HEK293 (cell line): Measurements from ENCODE around the gene STBD1.

ENCODE experiments used
- CTCF ChIA-PET: fragments of 350-600 bp; formaldehyde crosslinking; extraction: SDS; loops from one replicate; lab custom pipeline; 2021; ENCODE audit warnings: antibody characterized with exemption; lab: Yijun Ruan, JAX
- POLR2A ChIA-PET: fragments of 300-600 bp; formaldehyde crosslinking; extraction: SDS; loops from one replicate; lab custom pipeline; 2020; ENCODE audit warnings: antibody characterized with exemption, inconsistent platforms; lab: Yijun Ruan, JAX
- H3K27ac ChIP-seq: fragments of 200-500 bp; sonication (Bioruptor generic); 2 replicates; pipeline ENCODE4 v1.5.1; 2014; ENCODE audit warnings: low read depth, low read length, control low read depth, inconsistent platforms; ENCODE audit errors: extremely low read depth
- H3K36me3 ChIP-seq, 2 experiments: fragments of 200-500 bp in 1 of 2; sonication (Bioruptor generic) in 1 of 2; 1 replicate in 1 of 2; 2 replicates in 1 of 2; pipeline ENCODE4 v1.5.1; 2014 to 2017; ENCODE audit warnings: inconsistent platforms in 2 of 2, low read length in 2 of 2; ENCODE audit not compliant: control insufficient read depth in 2 of 2, insufficient read depth in 1 of 2
- H3K4me1 ChIP-seq: fragments of 200-500 bp; sonication (Bioruptor generic); 2 replicates; pipeline ENCODE4 v1.5.1; 2014; ENCODE audit warnings: mild to moderate bottlenecking, low read length, inconsistent platforms; ENCODE audit not compliant: control insufficient read depth, insufficient read depth
- H3K4me3 ChIP-seq: 2 replicates; pipeline ENCODE4 v1.5.1; 2011; ENCODE audit warnings: low read depth, mild to moderate bottlenecking, control low read depth, low read length, moderate library complexity
- H3K9me3 ChIP-seq: fragments of 200-500 bp; sonication (Bioruptor generic); 2 replicates; pipeline ENCODE4 v1.5.1; 2014; ENCODE audit warnings: low read depth, low read length, inconsistent platforms; ENCODE audit not compliant: control insufficient read depth, insufficient read depth
- GFI1B ChIP-seq: fragments of 450-650 bp; formaldehyde crosslinking; IDR thresholded peaks from 2 replicates; pipeline ENCODE4 v1.5.1; 2016; ENCODE audit warnings: missing biosample characterization, missing genetic modification characterization
- RBAK ChIP-seq: fragments of 450-650 bp; formaldehyde crosslinking; IDR thresholded peaks from 2 replicates; pipeline ENCODE4 v1.5.1; 2016; ENCODE audit warnings: missing biosample characterization, missing genetic modification characterization
- SCRT2 ChIP-seq: fragments of 450-650 bp; formaldehyde crosslinking; IDR thresholded peaks from 2 replicates; pipeline ENCODE4 v1.5.1; 2016; ENCODE audit warnings: missing biosample characterization, missing genetic modification characterization
- SP2 ChIP-seq: fragments of 450-650 bp; formaldehyde crosslinking; IDR thresholded peaks from 2 replicates; pipeline ENCODE4 v1.5.1; 2016; ENCODE audit warnings: missing biosample characterization, missing genetic modification characterization
- TRIM28 ChIP-seq: IDR thresholded peaks from 2 replicates; pipeline ENCODE4 v1.6.1; 2011; ENCODE audit warnings: low read length, control low read depth, borderline replicate concordance
- ZBTB8A ChIP-seq: fragments of 450-650 bp; formaldehyde crosslinking; IDR thresholded peaks from 2 replicates; pipeline ENCODE4 v1.5.1; 2016; ENCODE audit warnings: missing biosample characterization, missing genetic modification characterization
- ZNF138 ChIP-seq: fragments of 450-650 bp; formaldehyde crosslinking; IDR thresholded peaks from 2 replicates; pipeline ENCODE4 v1.5.1; 2016; ENCODE audit warnings: missing biosample characterization, missing genetic modification characterization, borderline replicate concordance
- ZNF16 ChIP-seq: fragments of 450-650 bp; formaldehyde crosslinking; IDR thresholded peaks from 2 replicates; pipeline ENCODE4 v1.5.1; 2016; ENCODE audit warnings: low read depth, missing biosample characterization, missing genetic modification characterization
- ZNF221 ChIP-seq: fragments of 450-650 bp; formaldehyde crosslinking; IDR thresholded peaks from 2 replicates; pipeline ENCODE4 v1.5.1; 2017; ENCODE audit warnings: missing biosample characterization, missing genetic modification characterization, borderline replicate concordance
- ZNF280C ChIP-seq: fragments of 450-650 bp; formaldehyde crosslinking; IDR thresholded peaks from 2 replicates; pipeline ENCODE4 v1.5.1; 2016; ENCODE audit warnings: missing biosample characterization, missing genetic modification characterization
- ZNF366 ChIP-seq: fragments of 450-650 bp; formaldehyde crosslinking; conservative IDR thresholded peaks from 2 replicates; pipeline ENCODE4 v1.5.1; 2016; ENCODE audit warnings: missing biosample characterization, missing genetic modification characterization
- ZNF48 ChIP-seq: fragments of 450-650 bp; formaldehyde crosslinking; IDR thresholded peaks from 2 replicates; pipeline ENCODE4 v1.5.1; 2016; ENCODE audit warnings: missing biosample characterization, missing genetic modification characterization
- ZNF558 ChIP-seq: fragments of 450-650 bp; formaldehyde crosslinking; IDR thresholded peaks from 2 replicates; pipeline ENCODE4 v1.5.1; 2016; ENCODE audit warnings: missing biosample characterization, missing genetic modification characterization
- ZNF600 ChIP-seq: fragments of 450-650 bp; formaldehyde crosslinking; IDR thresholded peaks from 2 replicates; pipeline ENCODE4 v1.5.1; 2016; ENCODE audit warnings: missing biosample characterization, missing genetic modification characterization
- ZNF610 ChIP-seq: fragments of 450-650 bp; formaldehyde crosslinking; IDR thresholded peaks from 2 replicates; pipeline ENCODE4 v1.5.1; 2016; ENCODE audit warnings: missing biosample characterization, missing genetic modification characterization, borderline replicate concordance
- TF ChIP-seq, protein P1 (sequence below): fragments of 450-650 bp; formaldehyde crosslinking; IDR thresholded peaks from 2 replicates; pipeline ENCODE4 v1.5.1; 2016; ENCODE audit warnings: missing biosample characterization, missing genetic modification characterization, low read depth
- TF ChIP-seq, protein P2 (sequence below): fragments of 450-650 bp; formaldehyde crosslinking; IDR thresholded peaks from 2 replicates; pipeline ENCODE4 v1.5.1; 2016; ENCODE audit warnings: missing biosample characterization, missing genetic modification characterization, borderline replicate concordance
- TF ChIP-seq, protein P3 (sequence below): fragments of 450-650 bp; formaldehyde crosslinking; conservative IDR thresholded peaks from 2 replicates; pipeline ENCODE4 v1.5.1; 2016; ENCODE audit warnings: low read depth, missing biosample characterization, missing genetic modification characterization
- TF ChIP-seq, protein P4 (sequence below): fragments of 450-650 bp; formaldehyde crosslinking; IDR thresholded peaks from 2 replicates; pipeline ENCODE4 v1.5.1; 2016; ENCODE audit warnings: missing biosample characterization, missing genetic modification characterization

Gene STBD1

DNA sequence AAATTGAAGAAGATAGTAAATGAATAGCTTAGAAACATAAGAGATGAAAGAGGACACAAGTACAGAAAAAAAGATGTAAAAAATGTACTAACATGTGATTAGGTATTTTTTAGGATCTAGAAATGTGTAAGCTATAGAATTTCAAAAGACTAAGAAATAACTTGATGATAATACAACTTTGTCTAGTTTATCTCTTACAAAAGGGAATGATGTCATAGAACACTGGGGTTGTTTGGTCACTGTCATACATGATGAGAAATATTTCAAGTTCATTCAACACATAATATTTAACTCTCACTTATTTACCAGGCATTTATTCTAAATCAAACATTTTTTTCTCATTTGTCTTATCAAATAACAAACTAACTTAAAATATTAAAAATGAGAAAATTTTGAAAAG lies 18.5 kb downstream of the STBD1 start:
- Histone ChIP-seq H3K9me3 (no peaks in the 10 kb centered on the region), H3K27ac (no peak overlapping the region), H3K4me3 (no peak overlapping the region), H3K4me1 (no peaks in the 10 kb centered on the region), H3K36me3 (no peaks in the 10 kb centered on the region)
- CTCF ChIA-PET, result no interaction called here
- POLR2A ChIA-PET, result no interaction called here
- no peak for TF ChIP-seq SCRT2 (tag by site-specific recombination)
- TF ChIP-seq, protein P1, sequence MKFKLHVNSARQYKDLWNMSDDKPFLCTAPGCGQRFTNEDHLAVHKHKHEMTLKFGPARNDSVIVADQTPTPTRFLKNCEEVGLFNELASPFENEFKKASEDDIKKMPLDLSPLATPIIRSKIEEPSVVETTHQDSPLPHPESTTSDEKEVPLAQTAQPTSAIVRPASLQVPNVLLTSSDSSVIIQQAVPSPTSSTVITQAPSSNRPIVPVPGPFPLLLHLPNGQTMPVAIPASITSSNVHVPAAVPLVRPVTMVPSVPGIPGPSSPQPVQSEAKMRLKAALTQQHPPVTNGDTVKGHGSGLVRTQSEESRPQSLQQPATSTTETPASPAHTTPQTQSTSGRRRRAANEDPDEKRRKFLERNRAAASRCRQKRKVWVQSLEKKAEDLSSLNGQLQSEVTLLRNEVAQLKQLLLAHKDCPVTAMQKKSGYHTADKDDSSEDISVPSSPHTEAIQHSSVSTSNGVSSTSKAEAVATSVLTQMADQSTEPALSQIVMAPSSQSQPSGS (tag by site-specific recombination), result peak; percentile 56; the same call in 1 of the 2 replicates

DNA sequence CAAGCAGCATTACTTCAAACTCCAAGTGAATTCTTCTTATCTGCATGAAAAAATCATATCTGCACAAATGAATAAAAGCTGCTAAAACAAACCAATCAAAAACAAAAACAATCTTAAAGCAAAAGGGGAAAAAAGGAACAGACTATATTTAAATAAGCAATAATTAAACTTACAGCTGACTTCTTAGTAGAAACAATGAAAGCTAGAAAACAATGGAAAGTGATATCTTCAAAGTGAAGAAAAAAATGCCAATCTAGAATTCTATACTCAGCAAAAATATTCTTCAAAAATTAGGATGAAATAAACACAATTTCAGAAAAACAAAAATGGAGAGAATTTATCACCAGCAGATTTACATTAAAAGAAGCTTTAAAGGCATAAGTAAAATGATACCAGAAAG lies 20.0 kb downstream of the STBD1 start:
- H3K4me1 ChIP-seq, result no peaks in the 10 kb centered on the region
- no peaks in the 10 kb centered on the region for H3K36me3 ChIP-seq
- no peak overlapping the region for H3K4me3 ChIP-seq
- no peaks in the 10 kb centered on the region for H3K9me3 ChIP-seq
- no peak overlapping the region for H3K27ac ChIP-seq
- ChIA-PET POLR2A (no interaction called here), CTCF (interaction anchor here (0.6 to 1.0 kb wide), 4 partner anchors 13 to 584 kb away, joined by 3 to 7 read pairs (median 4); no protein-coding TSS in a partner anchor)
- TF ChIP-seq ZNF558 (tag by site-specific recombination) (peak; percentile 53; the same call in 1 of the 2 replicates), ZNF16 (tag by site-specific recombination) (no peak), ZNF280C (no peak), ZNF366 (tag by site-specific recombination) (no peak), ZNF610 (tag by site-specific recombination) (0 out of 2 replicates have a peak, but pooled peaks have one; percentile 32), ZNF48 (tag by site-specific recombination) (no peak), ZNF138 (tag by site-specific recombination) (no peak), GFI1B (no peak), ZBTB8A (tag by site-specific recombination) (no peak), SP2 (no peak), TRIM28 (0 out of 2 replicates have a peak, but pooled peaks have one; percentile 70), RBAK (tag by site-specific recombination) (no peak), ZNF221 (tag by site-specific recombination) (no peak), ZNF600 (tag by site-specific recombination) (no peak)
- TF ChIP-seq, protein P2, sequence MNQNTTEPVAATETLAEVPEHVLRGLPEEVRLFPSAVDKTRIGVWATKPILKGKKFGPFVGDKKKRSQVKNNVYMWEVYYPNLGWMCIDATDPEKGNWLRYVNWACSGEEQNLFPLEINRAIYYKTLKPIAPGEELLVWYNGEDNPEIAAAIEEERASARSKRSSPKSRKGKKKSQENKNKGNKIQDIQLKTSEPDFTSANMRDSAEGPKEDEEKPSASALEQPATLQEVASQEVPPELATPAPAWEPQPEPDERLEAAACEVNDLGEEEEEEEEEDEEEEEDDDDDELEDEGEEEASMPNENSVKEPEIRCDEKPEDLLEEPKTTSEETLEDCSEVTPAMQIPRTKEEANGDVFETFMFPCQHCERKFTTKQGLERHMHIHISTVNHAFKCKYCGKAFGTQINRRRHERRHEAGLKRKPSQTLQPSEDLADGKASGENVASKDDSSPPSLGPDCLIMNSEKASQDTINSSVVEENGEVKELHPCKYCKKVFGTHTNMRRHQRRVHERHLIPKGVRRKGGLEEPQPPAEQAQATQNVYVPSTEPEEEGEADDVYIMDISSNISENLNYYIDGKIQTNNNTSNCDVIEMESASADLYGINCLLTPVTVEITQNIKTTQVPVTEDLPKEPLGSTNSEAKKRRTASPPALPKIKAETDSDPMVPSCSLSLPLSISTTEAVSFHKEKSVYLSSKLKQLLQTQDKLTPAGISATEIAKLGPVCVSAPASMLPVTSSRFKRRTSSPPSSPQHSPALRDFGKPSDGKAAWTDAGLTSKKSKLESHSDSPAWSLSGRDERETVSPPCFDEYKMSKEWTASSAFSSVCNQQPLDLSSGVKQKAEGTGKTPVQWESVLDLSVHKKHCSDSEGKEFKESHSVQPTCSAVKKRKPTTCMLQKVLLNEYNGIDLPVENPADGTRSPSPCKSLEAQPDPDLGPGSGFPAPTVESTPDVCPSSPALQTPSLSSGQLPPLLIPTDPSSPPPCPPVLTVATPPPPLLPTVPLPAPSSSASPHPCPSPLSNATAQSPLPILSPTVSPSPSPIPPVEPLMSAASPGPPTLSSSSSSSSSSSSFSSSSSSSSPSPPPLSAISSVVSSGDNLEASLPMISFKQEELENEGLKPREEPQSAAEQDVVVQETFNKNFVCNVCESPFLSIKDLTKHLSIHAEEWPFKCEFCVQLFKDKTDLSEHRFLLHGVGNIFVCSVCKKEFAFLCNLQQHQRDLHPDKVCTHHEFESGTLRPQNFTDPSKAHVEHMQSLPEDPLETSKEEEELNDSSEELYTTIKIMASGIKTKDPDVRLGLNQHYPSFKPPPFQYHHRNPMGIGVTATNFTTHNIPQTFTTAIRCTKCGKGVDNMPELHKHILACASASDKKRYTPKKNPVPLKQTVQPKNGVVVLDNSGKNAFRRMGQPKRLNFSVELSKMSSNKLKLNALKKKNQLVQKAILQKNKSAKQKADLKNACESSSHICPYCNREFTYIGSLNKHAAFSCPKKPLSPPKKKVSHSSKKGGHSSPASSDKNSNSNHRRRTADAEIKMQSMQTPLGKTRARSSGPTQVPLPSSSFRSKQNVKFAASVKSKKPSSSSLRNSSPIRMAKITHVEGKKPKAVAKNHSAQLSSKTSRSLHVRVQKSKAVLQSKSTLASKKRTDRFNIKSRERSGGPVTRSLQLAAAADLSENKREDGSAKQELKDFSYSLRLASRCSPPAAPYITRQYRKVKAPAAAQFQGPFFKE (tag by site-specific recombination), result no peak
- TF ChIP-seq, protein P3, sequence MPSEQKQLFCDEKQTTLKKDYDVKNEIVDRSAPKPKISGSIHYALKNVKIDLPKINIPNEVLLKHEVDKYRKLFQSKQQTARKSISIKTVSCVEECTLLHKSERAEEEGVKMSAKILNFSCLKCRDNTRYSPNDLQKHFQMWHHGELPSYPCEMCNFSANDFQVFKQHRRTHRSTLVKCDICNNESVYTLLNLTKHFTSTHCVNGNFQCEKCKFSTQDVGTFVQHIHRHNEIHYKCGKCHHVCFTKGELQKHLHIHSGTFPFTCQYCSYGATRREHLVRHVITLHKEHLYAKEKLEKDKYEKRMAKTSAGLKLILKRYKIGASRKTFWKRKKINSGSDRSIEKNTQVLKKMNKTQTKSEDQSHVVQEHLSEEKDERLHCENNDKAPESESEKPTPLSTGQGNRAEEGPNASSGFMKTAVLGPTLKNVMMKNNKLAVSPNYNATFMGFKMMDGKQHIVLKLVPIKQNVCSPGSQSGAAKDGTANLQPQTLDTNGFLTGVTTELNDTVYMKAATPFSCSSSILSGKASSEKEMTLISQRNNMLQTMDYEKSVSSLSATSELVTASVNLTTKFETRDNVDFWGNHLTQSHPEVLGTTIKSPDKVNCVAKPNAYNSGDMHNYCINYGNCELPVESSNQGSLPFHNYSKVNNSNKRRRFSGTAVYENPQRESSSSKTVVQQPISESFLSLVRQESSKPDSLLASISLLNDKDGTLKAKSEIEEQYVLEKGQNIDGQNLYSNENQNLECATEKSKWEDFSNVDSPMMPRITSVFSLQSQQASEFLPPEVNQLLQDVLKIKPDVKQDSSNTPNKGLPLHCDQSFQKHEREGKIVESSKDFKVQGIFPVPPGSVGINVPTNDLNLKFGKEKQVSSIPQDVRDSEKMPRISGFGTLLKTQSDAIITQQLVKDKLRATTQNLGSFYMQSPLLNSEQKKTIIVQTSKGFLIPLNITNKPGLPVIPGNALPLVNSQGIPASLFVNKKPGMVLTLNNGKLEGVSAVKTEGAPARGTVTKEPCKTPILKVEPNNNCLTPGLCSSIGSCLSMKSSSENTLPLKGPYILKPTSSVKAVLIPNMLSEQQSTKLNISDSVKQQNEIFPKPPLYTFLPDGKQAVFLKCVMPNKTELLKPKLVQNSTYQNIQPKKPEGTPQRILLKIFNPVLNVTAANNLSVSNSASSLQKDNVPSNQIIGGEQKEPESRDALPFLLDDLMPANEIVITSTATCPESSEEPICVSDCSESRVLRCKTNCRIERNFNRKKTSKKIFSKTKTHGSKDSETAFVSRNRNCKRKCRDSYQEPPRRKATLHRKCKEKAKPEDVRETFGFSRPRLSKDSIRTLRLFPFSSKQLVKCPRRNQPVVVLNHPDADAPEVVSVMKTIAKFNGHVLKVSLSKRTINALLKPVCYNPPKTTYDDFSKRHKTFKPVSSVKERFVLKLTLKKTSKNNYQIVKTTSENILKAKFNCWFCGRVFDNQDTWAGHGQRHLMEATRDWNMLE (tag by site-specific recombination), result 0 out of 2 replicates have a peak, but pooled peaks have one; percentile 38
- TF ChIP-seq, protein P4, sequence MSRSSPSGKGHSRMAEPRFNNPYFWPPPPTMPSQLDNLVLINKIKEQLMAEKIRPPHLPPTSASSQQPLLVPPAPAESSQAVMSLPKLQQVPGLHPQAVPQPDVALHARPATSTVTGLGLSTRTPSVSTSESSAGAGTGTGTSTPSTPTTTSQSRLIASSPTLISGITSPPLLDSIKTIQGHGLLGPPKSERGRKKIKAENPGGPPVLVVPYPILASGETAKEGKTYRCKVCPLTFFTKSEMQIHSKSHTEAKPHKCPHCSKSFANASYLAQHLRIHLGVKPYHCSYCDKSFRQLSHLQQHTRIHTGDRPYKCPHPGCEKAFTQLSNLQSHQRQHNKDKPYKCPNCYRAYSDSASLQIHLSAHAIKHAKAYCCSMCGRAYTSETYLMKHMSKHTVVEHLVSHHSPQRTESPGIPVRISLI (tag by site-specific recombination), result no peak
